A673 (cell line): ENCODE measurements around the gene MYOG. TPM values are rescaled to one million over a fixed set of nuclear protein-coding genes. Genes with fewer than 3 reads are reported as not detected.
A peak's percentile ranks its signal among the peaks of the same experiment; 100 is the strongest.

ENCODE experiments used
- BruUV-seq: library from RNA; stranded (reverse); fragments of 400-500 nt; replicated peaks from 2 replicates; lab custom pipeline; 2021; lab: Mats Ljungman, UMichigan
- CTCF ChIA-PET: fragments of 300-600 bp; sonication (Branson Sonifier 250); formaldehyde crosslinking; loops from one replicate; lab custom pipeline; 2022; ENCODE audit warnings: antibody characterized with exemption; lab: Charles Lee
- POLR2A ChIA-PET: fragments of 300-600 bp; sonication (Branson Sonifier 250); formaldehyde crosslinking; loops from one replicate; lab custom pipeline; 2022; ENCODE audit warnings: antibody characterized with exemption; ENCODE audit not compliant: low non-redundant PET; lab: Charles Lee
- DNase-seq: peaks from one replicate; pipeline ENCODE4 v3.0.0-alpha.2; 2015; ENCODE audit warnings: low spot score
- H3K27ac ChIP-seq: fragments of 200-600 bp; sonication (generic); 2 replicates; pipeline ENCODE4 v1.5.1; 2016; ENCODE audit warnings: mixed run types, low read depth, mild to moderate bottlenecking, mixed read lengths, antibody characterized with exemption, low read length; ENCODE audit not compliant: poor library complexity, severe bottlenecking
- H3K27me3 ChIP-seq: fragments of 200-600 bp; sonication (generic); replicated peaks from 2 replicates; pipeline ENCODE4 v1.6.1; 2017; ENCODE audit warnings: mixed run types, low read depth, mild to moderate bottlenecking, mixed read lengths, antibody characterized with exemption, low read length; ENCODE audit not compliant: insufficient read depth, poor library complexity
- H3K36me3 ChIP-seq: fragments of 200-600 bp; sonication (generic); 2 replicates; pipeline ENCODE4 v1.6.1; 2016; ENCODE audit warnings: mixed run types, mild to moderate bottlenecking, mixed read lengths, antibody characterized with exemption, low read length; ENCODE audit not compliant: insufficient read depth, poor library complexity, severe bottlenecking
- H3K4me1 ChIP-seq: fragments of 200-600 bp; sonication (generic); 2 replicates; pipeline ENCODE4 v1.6.1; 2017; ENCODE audit warnings: mixed run types, mild to moderate bottlenecking, mixed read lengths, antibody characterized with exemption, low read length; ENCODE audit not compliant: insufficient read depth, poor library complexity, severe bottlenecking
- H3K4me3 ChIP-seq: fragments of 200-600 bp; sonication (generic); 2 replicates; pipeline ENCODE4 v1.5.1; 2016; ENCODE audit warnings: low read depth, mixed run types, mild to moderate bottlenecking, mixed read lengths, low read length; ENCODE audit not compliant: poor library complexity, severe bottlenecking
- H3K9me3 ChIP-seq: fragments of 200-600 bp; sonication (generic); 2 replicates; pipeline ENCODE4 v1.6.1; 2016; ENCODE audit warnings: mixed run types, low read depth, mild to moderate bottlenecking, mixed read lengths, antibody characterized with exemption, low read length; ENCODE audit not compliant: poor library complexity, severe bottlenecking
- CTCF ChIP-seq: fragments of 300-800, 200-600 bp; sonication (generic); conservative IDR thresholded peaks from 2 replicates; pipeline ENCODE4 v1.5.1; 2017; ENCODE audit warnings: low read depth, mild to moderate bottlenecking, antibody characterized with exemption, low read length, moderate library complexity, mixed read lengths
- EZH2 ChIP-seq: fragments of 200-600 bp; sonication (generic); IDR thresholded peaks from 2 replicates; pipeline ENCODE4 v1.6.1; 2017; ENCODE audit warnings: borderline replicate concordance, low read depth, mild to moderate bottlenecking, mixed read lengths, antibody characterized with exemption, low read length; ENCODE audit not compliant: poor library complexity, severe bottlenecking
- intact Hi-C: fragments of 100-400 bp; cut with micrococcal nuclease; formaldehyde crosslinking; loops from one replicate; pipeline ENCODE4 v1.10.0; 2022; ENCODE audit not compliant: unreplicated experiment
- total RNA-seq: library from RNA; stranded (reverse); gene quantifications from 2 replicates; pipeline ENCODE4 v1.2.3, GENCODE V29; 2021

Gene MYOG
- total RNA-seq, 1 experiment from 2014 or later, result not detected

DNA sequence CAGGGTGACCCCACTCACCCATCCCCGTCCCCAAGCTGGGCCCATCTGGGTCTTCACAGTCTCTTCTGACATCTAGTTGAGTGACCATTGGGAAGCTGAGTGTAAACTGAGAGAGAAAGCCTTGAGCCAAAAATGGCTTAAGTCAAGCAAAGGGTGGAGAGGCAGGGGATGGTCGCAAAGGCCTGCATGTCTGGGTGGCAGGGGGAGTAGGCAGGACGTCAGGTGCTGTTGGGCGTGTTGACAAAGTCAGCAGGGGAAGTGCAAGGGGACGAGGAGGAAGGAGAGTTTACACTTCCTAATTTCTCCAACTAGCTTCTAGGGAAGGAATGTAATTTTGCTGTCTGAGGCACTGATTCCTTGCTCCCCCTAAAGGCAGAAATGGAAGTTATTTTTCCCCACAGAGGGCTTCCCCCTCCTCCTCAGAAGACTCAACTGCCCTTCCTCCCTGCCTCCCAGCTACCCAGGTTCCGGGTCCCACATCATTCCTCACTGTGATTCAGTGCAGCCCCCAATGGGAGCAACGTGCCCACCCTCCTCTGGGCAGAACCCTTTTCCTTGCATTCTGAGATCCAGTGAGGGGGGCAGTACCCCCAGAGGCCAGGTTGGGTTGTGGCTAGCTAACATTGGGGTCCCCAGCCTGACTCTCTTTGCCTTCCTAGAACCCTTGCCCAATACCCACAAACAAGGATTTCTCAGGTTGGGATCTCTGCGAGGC, 40.5 kb upstream of the MYOG start:
- POLR2A ChIA-PET, result no interaction called here
- intact Hi-C loops, result no loop called here
- peaks cover 23% of the 10 kb centered on the region for H3K27me3 ChIP-seq
- H3K4me3 ChIP-seq, result no peak overlapping the region
- peaks cover 15% of the 10 kb centered on the region for H3K4me1 ChIP-seq
- no peaks in the 10 kb centered on the region for H3K9me3 ChIP-seq
- H3K27ac ChIP-seq, result no peak overlapping the region
- peak; percentile 53 for TF ChIP-seq CTCF
- no peak for TF ChIP-seq EZH2
- CTCF ChIA-PET, result interaction anchor here (0.6 to 1.3 kb wide), 2 partner anchors 8 to 86 kb away, joined by 3 to 7 read pairs; no protein-coding TSS in a partner anchor
- no peaks in the 10 kb centered on the region for H3K36me3 ChIP-seq
- peak; percentile 42 for DNase-seq
- BruUV-seq, result no TSS peak

GRCh38 chr1:203124546-203125317, 38.9 kb upstream of the MYOG start:
- CTCF ChIA-PET, result no interaction called here
- Histone ChIP-seq H3K4me3 (no peak overlapping the region), H3K27me3 (peaks cover 30% of the 10 kb centered on the region), H3K9me3 (no peaks in the 10 kb centered on the region), H3K4me1 (peaks cover 15% of the 10 kb centered on the region), H3K27ac (no peak overlapping the region), H3K36me3 (no peaks in the 10 kb centered on the region)
- DNase-seq, result no peak
- no TSS peak for BruUV-seq
- POLR2A ChIA-PET, result no interaction called here
- TF ChIP-seq EZH2, result no peak
- TF ChIP-seq CTCF, result no peak
- intact Hi-C loops, result no loop called here

- DNase-seq, result no peak
- CTCF ChIA-PET, result no interaction called here
- Histone ChIP-seq H3K4me3 (no peak overlapping the region), H3K27ac (no peak overlapping the region), H3K27me3 (peaks cover 32% of the 10 kb centered on the region), H3K36me3 (no peaks in the 10 kb centered on the region), H3K4me1 (peaks cover 15% of the 10 kb centered on the region), H3K9me3 (no peaks in the 10 kb centered on the region)
- TF ChIP-seq EZH2 (no peak), CTCF (no peak)
- BruUV-seq, result no TSS peak
- POLR2A ChIA-PET, result no interaction called here
- intact Hi-C loops, result no loop called here
These were observed 38.2 kb upstream of the MYOG start for GRCh38 chr1:203124011-203124410.
